Renal cortex interstitium (tissue), 11 donors: ENCODE results near the gene GLTP. TPM values are rescaled to one million over a fixed set of nuclear protein-coding genes. Genes with fewer than 3 reads are reported as not detected.

ENCODE experiments used
- DNase-seq, 11 donors: peaks; one replicate each; pipeline ENCODE4 v3.0.0-alpha.2; 2013; ENCODE audit warnings: low read depth in 9 of 11, low spot score in 4 of 11; ENCODE audit errors: extremely low read depth in 1 of 11
- polyA plus RNA-seq, 3 donors: library from polyadenylated mRNA; unstranded; fragments of 120-200 nt; gene quantifications; one replicate each; pipeline ENCODE4 v1.2.1, GENCODE V29; 2013; ENCODE audit not compliant: insufficient read length in 3 of 3

The GLTP gene
- polyA plus RNA-seq, 3 donors: 32.4 to 36.4 (median 33.5) TPM

DNA sequence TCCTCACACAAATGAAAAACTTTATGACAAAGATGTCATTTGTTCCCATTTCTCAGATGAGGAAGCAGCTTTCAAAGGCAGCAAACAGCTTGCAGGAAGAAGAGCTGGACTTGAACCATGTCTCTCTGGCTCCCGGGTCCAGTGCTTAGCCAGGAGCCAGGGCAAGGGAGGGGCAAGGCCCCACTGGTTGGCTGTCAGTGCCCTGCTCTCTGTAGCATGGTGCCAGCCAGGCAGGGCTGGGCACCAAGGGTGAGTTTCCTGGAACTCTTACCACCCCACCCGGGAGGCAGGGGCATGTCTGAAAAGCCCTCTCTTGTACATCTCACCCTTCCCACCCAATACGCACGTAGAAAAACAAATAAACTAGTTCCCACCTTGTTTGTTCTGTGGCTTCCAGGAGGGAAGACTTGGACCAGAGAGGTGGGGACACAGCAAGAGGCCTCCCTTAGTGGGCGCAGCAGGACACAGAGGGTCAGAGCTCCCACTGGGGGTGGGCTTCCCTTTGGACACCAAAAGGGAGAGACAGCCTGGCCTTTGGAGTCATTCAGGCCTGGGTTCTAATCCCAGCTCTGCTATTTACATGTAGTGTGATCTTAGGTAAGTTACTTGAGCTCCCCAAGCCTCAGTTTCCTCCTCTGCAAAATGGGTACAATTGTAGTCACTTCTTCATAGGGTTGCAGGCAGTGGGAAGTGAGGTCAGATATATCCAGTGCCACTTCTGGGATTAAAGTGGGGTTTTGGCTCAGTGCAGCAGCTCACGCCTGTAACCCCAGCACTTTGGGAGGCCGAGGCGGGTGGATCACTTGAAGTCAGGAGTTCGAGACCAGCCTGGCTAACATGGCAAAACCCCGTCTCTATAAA is 64.4 kb downstream of the GLTP start:
- no peak for DNase-seq

- no peak for DNase-seq
Observed at GRCh38 chr12:109815225-109815624, 65.1 kb downstream of the GLTP start.

DNA sequence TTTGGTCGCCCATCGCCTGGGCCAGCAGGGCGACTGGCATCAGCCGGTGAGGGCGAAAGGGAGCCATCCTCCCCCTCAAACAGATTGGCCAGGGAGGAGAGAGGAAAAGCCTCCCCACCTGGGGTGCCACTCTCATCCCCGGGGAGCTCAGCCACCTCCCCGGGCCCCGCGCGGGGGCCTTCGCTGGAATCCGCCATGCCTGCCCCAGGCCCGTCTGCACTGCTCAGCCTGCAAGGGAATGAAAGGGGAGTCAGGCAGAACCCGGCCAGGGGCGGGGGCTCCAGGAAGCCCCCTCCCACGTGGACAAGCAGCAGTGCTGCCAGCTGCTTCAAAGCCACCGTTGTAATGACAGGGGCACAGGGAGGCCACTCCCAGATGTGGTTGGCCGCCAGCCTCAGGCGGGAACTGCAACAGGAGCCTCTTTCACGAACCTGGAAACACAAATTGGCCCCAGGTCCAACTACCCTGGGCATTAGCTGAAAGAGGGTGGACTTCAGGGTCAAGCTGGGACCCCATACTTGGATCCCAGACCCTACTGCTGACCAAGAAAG is 65.7 kb downstream of the GLTP start:
- DNase-seq: no peak

GRCh38 chr12:109813810-109814416 is 66.4 kb downstream of the GLTP start:
- DNase-seq: no peak

- DNase-seq: no peak
Observed at GRCh38 chr12:109811624-109811995, 68.7 kb downstream of the GLTP start.

DNA sequence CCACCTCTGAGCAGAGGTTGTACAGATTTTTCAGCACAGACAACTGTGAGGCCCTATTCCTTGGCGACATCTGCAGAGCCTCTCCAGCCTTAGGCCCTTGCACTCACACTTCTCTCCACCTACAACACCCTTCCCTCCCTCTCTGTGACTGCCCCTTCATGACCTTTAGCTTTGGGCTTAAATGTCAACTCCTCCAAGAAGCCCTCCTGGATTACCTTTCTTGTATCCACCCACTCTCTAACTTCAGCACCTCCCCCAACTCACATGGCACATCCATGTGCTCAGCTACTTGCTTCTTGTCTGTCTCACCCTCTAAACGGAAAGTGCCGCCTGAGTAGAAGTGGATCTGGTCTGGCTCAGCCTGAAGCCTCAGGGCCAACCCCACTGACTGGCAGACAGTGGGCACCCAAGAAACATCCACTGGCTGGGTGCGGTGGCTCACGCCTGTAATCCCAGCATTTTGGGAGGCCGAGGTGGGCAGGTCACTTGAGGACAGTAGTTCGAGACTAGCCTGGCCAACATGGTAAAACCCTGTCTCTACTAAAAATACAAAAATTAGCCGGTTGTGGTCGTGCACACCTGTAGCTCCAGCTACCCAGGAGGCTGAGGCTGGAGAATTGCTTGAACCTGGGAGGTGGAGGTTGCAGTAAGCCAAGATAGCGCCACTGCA is 69.3 kb downstream of the GLTP start:
- DNase-seq: no peak

DNA sequence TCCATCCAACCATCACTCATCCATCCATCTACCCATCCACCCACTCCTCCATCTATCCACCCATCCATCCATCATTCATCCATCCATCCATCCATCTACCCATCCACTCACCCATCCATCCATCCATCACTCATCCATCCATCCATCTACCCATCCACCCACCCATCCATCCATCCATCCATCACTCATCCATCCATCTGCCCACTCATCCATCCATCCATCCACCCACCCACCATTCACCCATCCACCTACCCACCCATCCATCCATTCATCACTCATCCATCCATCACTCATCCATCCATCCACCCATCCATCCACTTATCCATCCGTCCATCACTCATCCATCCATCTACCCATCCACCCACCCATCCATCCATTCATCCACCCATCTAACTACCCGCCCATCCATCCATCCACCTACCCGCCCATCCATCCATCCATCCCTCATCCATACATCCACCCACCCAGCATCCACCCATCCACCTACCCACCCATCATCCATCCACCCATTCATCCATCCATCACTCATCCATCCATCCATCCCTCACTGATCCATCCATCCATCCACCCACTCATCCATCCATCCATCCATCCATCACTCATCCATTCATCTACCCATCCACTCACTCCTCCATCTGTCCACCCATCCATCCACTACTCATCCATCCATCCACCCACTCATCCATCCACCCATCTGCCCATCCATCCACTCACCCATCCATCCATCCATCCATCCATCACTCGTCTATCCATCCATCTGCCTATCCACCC is 71.3 kb downstream of the GLTP start:
- DNase-seq: no peak

GRCh38 chr12:109807954-109808643 is 72.2 kb downstream of the GLTP start:
- no peak for DNase-seq

GRCh38 chr12:109804820-109805761 is 75.2 kb downstream of the GLTP start:
- peak in 9 of 11 donors; percentile 21 to 49 (median 34) for DNase-seq

GRCh38 chr12:109803678-109804077 is 76.7 kb downstream of the GLTP start:
- DNase-seq: no peak

GRCh38 chr12:109802828-109803227 is 77.5 kb downstream of the GLTP start:
- no peak for DNase-seq

Other genes with a start within 250 kb of the GLTP start
- 1 to 10 TPM; 5.6 to 9.3 (median 6.1) TPM for gene FAM222A, start 166.7 kb downstream of the GLTP start, polyA plus RNA-seq
- 10 to 100 TPM in 2 of 3 donors, 1 to 10 TPM in 1; 9.8 to 18.8 (median 14.8) TPM for gene TRPV4, start 47.1 kb downstream of the GLTP start, polyA plus RNA-seq
- 10 to 100 TPM; 23.0 to 30.5 (median 27.8) TPM for gene TCHP, start 19.7 kb upstream of the GLTP start, polyA plus RNA-seq
- 10 to 100 TPM; 33.6 to 48.9 (median 34.4) TPM for gene GIT2, start 115.8 kb upstream of the GLTP start, polyA plus RNA-seq
- 10 to 100 TPM; 33.9 to 54.6 (median 43.8) TPM for gene ANKRD13A, start 118.9 kb upstream of the GLTP start, polyA plus RNA-seq
- 10 to 100 TPM; 29.8 to 44.8 (median 31.0) TPM for gene C12orf76, start 168.0 kb upstream of the GLTP start, polyA plus RNA-seq
- 10 to 100 TPM; 45.6 to 67.2 (median 53.8) TPM for gene IFT81, start 243.8 kb upstream of the GLTP start, polyA plus RNA-seq